Small intestine (tissue), 7 donors: ENCODE measurements around the gene PRDM16. TPM values are rescaled to one million over a fixed set of nuclear protein-coding genes. Genes with fewer than 3 reads are reported as not detected.
A peak's percentile ranks its signal among the peaks of the same experiment; 100 is the strongest.

Source experiments
- DNase-seq, 2 donors: peaks; one replicate each; pipeline versions ENCODE4 v3.0.0 to v3.0.0-alpha.2; 2013
- FAIRE-seq: peaks from 2 replicates; lab custom pipeline; 2012; peaks lifted over from hg19 to GRCh38; lab: Jason Lieb, UNC
- H3K27ac ChIP-seq, 3 donors: one replicate each; pipeline ENCODE4 v1.5.1; 2013; ENCODE audit warnings: low read length in 2 of 3, mild to moderate bottlenecking in 2 of 3, control low read depth in 1 of 3, inconsistent platforms in 1 of 3, low read depth in 1 of 3, moderate library complexity in 1 of 3
- H3K27me3 ChIP-seq, 3 donors: one replicate each; pipeline ENCODE4 v1.6.1; 2013; ENCODE audit warnings: low read length in 3 of 3, inconsistent platforms in 1 of 3; ENCODE audit not compliant: control insufficient read depth in 3 of 3, insufficient read depth in 3 of 3
- H3K36me3 ChIP-seq, 3 donors: one replicate each; pipeline ENCODE4 v1.6.1; 2013; ENCODE audit warnings: low read length in 3 of 3, inconsistent platforms in 1 of 3, low read depth in 1 of 3, mild to moderate bottlenecking in 1 of 3, moderate library complexity in 1 of 3; ENCODE audit not compliant: control insufficient read depth in 3 of 3, insufficient read depth in 2 of 3
- H3K4me1 ChIP-seq, 3 donors: one replicate each; pipeline ENCODE4 v1.6.1; 2013; ENCODE audit warnings: low read length in 2 of 3, inconsistent platforms in 1 of 3, low read depth in 1 of 3, mild to moderate bottlenecking in 1 of 3, moderate library complexity in 1 of 3; ENCODE audit not compliant: control insufficient read depth in 3 of 3, insufficient read depth in 2 of 3
- H3K4me3 ChIP-seq, 3 donors: one replicate each; pipeline ENCODE4 v1.5.1; 2013; ENCODE audit warnings: low read length in 3 of 3, control low read depth in 1 of 3, inconsistent platforms in 1 of 3, low read depth in 1 of 3, mild to moderate bottlenecking in 1 of 3, moderate library complexity in 1 of 3
- H3K9me3 ChIP-seq, 2 donors: one replicate each; pipeline ENCODE4 v1.6.1; 2013; ENCODE audit warnings: low read depth in 1 of 2, low read length in 1 of 2; ENCODE audit not compliant: control insufficient read depth in 2 of 2, insufficient read depth in 1 of 2
- WGBS, 3 donors: extraction: QIAGEN DNeasy Blood & Tissue Kit; methylation state at CpG; one replicate each; pipeline ENCODE4 v1.1.7; 2013; 5-methylcytosine and 5-hydroxymethylcytosine counted together
- polyA plus RNA-seq, 4 donors: library from polyadenylated mRNA; stranded (reverse) in 3 of 4; unstranded in 1 of 4; fragments of 200-250 nt in 3 of 4; fragments of 120-200 nt in 1 of 4; gene quantifications; one replicate each; pipeline versions ENCODE4 v1.2.1 to v1.2.3, GENCODE V29; 2013
- donor health status: healthy with polysubstance abuse.
- donor health status: control.
- donor health status: control.
- donor health status: Bipolar disorder and iron deficiency.
- donor health status: healthy.

PRDM16 gene
- polyA plus RNA-seq, 4 donors: 5.4 to 11.4 (median 8.2) TPM

DNA sequence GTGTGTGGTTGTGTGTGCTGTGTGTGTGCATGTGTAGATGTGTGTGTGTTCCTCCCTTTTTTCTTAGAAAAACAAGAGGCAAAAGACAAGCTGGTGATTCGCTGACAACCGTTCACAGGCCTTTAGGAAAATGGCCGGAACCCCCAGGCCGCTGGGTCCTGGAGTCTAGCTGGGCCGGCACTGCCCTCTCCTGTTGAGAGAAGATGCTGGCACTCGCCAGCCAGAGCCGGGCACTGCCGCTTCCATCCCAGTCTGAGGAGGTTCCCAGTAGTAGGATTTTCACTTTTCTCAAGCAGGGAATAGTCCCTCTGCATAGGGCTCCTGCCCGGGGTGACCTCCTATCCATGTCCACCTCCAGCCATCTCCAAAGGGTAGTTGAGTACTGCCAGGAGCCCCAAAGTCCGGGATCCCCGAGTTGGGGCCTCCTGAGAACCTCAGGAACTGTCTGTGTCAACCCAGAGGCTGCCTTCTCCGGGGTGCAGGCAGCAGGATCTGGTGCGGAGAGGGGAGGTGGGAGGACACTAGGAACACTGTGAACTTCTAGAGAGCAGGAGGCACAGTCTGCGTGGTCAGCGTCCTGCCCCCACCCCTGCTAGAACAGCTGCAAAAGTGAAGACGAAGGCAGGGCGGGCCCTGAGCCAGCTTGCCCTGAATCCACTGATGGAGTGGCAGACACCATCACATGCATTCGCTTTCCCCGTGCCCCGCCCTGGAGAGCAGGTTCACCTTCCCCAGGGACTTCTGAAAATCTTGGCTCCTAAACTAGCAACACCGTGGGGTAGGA, 341.3 kb downstream of the PRDM16 start:
- no peaks in the 10 kb centered on the region for H3K27me3 ChIP-seq
- no peaks in the 10 kb centered on the region for H3K9me3 ChIP-seq
- H3K36me3 ChIP-seq: peaks cover 0 to 62% (median under 1%) of the 10 kb centered on the region in 3 donors
- DNase-seq: peak; percentile 54 to 55
- WGBS, 3 donors: 58 to 68% (median 63%) methylated on average over 21 of the region's 21 CpGs
- FAIRE-seq: no peak
- no peak overlapping the region for H3K27ac ChIP-seq
- no peak overlapping the region for H3K4me3 ChIP-seq
- H3K4me1 ChIP-seq: no peaks in the 10 kb centered on the region

DNA sequence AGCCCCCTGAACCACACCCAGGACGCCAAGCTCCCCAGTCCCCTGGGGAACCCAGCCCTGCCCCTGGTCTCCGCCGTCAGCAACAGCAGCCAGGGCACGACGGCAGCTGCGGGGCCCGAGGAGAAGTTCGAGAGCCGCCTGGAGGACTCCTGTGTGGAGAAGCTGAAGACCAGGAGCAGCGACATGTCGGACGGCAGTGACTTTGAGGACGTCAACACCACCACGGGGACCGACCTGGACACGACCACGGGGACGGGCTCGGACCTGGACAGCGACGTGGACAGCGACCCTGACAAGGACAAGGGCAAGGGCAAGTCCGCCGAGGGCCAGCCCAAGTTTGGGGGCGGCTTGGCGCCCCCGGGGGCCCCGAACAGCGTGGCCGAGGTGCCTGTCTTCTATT, 342.8 kb downstream of the PRDM16 start:
- Histone ChIP-seq H3K36me3 (peaks cover 0 to 66% (median 2%) of the 10 kb centered on the region in 3 donors), H3K27ac (no peak overlapping the region), H3K9me3 (peaks cover 4 to 14% of the 10 kb centered on the region in 2 donors), H3K27me3 (no peaks in the 10 kb centered on the region), H3K4me1 (no peaks in the 10 kb centered on the region), H3K4me3 (no peak overlapping the region)
- FAIRE-seq: no peak
- WGBS, 3 donors: 90 to 94% (median 90%) methylated on average over 30 of the region's 30 CpGs
- DNase-seq: no peak

DNA sequence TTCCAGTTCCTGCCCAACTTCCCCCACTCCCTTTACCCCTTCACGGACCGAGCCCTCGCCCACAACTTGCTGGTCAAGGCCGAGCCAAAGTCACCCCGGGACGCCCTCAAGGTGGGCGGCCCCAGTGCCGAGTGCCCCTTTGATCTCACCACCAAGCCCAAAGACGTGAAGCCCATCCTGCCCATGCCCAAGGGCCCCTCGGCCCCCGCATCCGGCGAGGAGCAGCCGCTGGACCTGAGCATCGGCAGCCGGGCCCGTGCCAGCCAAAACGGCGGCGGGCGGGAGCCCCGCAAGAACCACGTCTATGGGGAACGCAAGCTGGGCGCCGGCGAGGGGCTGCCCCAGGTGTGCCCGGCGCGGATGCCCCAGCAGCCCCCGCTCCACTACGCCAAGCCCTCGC, 343.4 kb downstream of the PRDM16 start:
- 93 to 96% (median 94%) methylated on average over 23 to 33 of the region's 33 CpGs for WGBS, 3 donors

DNA sequence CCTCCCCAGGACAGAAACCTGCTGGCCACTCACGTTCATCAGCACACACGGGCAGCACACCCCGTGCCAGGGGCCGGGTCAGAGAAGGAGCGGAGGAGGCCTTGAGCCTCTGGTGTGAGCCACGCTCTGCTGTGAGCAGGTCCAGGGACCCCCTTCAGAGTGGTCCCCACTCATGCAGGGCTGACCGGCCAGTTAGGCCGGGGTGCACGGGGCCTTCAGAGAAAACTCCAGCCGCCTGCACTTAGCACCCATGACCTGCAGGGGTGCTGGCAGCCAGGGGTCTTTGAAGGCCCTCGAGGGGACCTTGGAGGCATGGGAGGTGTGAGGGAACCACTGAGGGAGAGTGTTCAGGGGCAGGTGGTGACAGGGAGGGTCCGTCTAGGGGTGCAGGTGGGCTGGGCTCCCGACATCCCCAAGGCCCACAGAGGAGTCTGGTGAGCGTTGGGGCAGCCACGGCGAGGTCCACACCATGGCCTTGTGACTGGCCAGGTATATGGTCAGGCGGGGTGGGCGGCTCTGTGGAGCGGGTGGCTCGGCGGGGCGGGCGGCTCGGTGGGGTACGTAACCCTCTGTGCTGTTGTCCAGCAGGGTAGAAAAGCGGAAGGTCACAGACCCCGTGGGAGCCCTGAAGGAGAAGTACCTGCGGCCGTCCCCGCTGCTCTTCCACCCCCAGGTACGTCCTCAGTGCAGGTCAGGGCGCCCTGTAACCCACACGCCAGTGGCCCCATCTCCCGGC, 345.1 kb downstream of the PRDM16 start:
- Histone ChIP-seq H3K27me3 (no peaks in the 10 kb centered on the region), H3K27ac (no peak overlapping the region), H3K4me3 (no peak overlapping the region), H3K36me3 (peaks cover 0 to 69% (median 2%) of the 10 kb centered on the region in 3 donors), H3K9me3 (peaks cover 4 to 21% of the 10 kb centered on the region in 2 donors), H3K4me1 (peaks cover 0 to 20% (median 0%) of the 10 kb centered on the region in 3 donors)
- no peak for FAIRE-seq
- 89 to 96% (median 93%) methylated on average over 29 to 34 of the region's 34 CpGs for WGBS, 3 donors
- DNase-seq: no peak

More for the DNA sequence above, 343.4 kb downstream of the PRDM16 start:
- Histone ChIP-seq H3K4me1 (peaks cover 0 to 2% (median 0%) of the 10 kb centered on the region in 3 donors), H3K36me3 (peaks cover 0 to 63% (median 2%) of the 10 kb centered on the region in 3 donors), H3K4me3 (no peak overlapping the region), H3K27me3 (no peaks in the 10 kb centered on the region), H3K27ac (no peak overlapping the region), H3K9me3 (peaks cover 4 to 20% of the 10 kb centered on the region in 2 donors)
- DNase-seq (no peak), FAIRE-seq (no peak)

DNA sequence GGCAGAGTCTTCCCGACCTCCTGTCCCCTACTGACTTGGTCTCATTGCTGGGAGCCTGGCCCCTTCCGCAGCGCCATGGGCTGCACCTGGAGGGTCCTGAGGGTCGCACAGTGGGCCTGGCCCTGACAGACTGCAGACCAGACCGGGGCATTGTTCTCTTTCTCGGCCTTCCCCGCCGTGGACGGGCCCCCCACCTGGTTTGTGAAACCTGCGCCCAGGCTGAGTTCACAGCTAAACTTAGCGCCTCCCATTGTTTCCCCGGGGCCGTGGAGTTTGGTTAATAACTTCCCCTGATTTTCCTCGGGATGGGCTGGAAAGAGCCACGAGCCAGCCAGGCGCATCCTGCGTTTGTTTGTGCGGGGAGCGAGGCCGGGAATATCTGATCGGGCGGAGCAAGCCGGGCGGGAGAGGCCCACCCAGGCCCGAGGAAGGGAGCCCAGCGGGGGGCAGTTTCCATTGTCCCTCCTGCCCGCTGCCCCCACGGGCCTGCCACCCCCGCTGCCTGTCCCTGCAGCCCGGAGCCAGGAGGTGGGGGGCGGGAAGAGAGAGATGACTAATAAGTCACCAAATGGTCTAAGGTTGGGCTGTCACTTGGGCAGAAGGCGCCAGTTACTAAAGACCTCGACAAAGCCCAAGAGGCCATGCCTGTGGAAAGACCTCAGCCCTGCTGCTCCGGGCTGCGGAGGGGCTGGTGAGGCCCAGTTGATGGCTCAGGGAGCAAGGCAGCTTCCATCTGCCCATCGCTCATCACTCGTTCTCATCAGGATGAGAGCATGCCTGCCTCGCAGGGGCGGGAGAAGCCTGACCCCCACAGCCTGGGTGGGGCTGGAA, 346.5 kb downstream of the PRDM16 start:
- Histone ChIP-seq H3K27me3 (no peaks in the 10 kb centered on the region), H3K36me3 (peaks cover 0 to 73% (median 2%) of the 10 kb centered on the region in 3 donors), H3K4me3 (no peak overlapping the region), H3K27ac (no peak overlapping the region), H3K4me1 (peaks cover 0 to 29% (median 0%) of the 10 kb centered on the region in 3 donors), H3K9me3 (peaks cover 4 to 23% of the 10 kb centered on the region in 2 donors)
- no peak for DNase-seq
- no peak for FAIRE-seq
- WGBS, 3 donors: 70 to 91% (median 80%) methylated on average over 36 to 39 of the region's 39 CpGs

DNA sequence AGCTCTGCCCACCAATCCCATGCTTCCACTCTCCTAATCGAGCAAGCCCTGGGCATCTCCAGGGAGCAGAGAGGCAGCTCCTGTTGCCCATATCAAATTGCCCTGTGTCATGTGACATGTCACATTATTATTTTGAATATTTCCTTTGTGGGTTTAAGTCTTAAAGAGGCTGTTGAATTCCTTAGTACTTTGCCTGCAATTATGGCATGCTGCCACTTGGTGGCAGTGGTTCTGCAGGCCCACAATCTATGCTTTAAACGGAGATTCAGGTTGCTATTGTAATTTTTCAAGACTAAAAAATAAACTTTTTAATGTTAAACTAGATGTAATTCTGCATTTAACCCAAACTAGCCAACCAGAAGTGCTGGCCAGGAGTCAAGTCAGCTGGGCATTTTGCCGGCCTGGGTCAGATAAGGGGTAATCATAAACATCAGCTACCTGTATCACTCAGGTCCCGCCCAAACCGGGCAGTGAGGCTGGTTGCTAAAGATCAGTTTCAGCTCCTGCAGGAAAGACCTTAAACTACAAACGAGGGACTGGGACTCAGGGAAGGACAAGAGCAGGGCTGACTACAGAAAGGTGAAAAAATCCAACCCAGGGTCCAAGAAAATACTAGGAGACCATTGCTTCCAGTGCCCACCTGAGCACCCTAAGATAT, 348.2 kb downstream of the PRDM16 start:
- H3K27me3 ChIP-seq: peaks cover 0 to 2% (median 0%) of the 10 kb centered on the region in 3 donors
- H3K27ac ChIP-seq: peak overlapping the region in 1 of 3 donors; percentile 88
- DNase-seq (peak; percentile 48 to 75), FAIRE-seq (no peak)
- H3K9me3 ChIP-seq: peaks cover 4 to 23% of the 10 kb centered on the region in 2 donors
- H3K36me3 ChIP-seq: peaks cover 0 to 66% (median 2%) of the 10 kb centered on the region in 3 donors
- WGBS, 3 donors: 41 to 72% (median 57%) methylated on average over 6 of the region's 6 CpGs
- no peak overlapping the region for H3K4me3 ChIP-seq
- peaks cover 0 to 46% (median 0%) of the 10 kb centered on the region in 3 donors for H3K4me1 ChIP-seq

DNA sequence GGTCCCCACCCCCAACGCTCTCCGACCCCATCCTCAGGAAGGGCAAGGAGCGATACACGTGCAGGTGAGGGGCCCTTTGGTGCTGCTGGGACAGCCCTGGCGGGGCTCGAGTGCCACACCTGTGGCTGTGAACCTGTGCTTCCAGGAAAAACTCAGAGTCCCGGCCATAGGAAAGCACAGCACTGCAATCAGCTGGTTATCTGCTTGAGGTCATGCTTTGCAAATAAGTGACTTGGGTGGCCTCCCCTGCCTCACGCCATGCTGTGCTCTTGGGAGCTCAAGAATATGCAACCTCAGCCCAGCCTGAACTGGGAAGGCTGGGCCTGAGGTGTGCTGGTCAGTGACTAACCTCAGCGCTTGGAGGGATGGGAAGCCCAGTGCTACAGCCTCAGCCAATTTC, 348.9 kb downstream of the PRDM16 start:
- H3K27me3 ChIP-seq: peaks cover 0 to 2% (median 0%) of the 10 kb centered on the region in 3 donors
- FAIRE-seq: no peak
- peaks cover 4 to 23% of the 10 kb centered on the region in 2 donors for H3K9me3 ChIP-seq
- H3K27ac ChIP-seq: peak overlapping the region in 1 of 3 donors; percentile 91
- peaks cover 0 to 68% (median 2%) of the 10 kb centered on the region in 3 donors for H3K36me3 ChIP-seq
- peak; percentile 69 to 85 for DNase-seq
- WGBS, 3 donors: 46 to 72% (median 62%) methylated on average over 9 of the region's 9 CpGs
- H3K4me3 ChIP-seq: peak overlapping the region in 1 of 3 donors; percentile 11
- peaks cover 0 to 53% (median 0%) of the 10 kb centered on the region in 3 donors for H3K4me1 ChIP-seq
